ENCODE results near the gene BCAS4.

The BCAS4 gene

DNA sequence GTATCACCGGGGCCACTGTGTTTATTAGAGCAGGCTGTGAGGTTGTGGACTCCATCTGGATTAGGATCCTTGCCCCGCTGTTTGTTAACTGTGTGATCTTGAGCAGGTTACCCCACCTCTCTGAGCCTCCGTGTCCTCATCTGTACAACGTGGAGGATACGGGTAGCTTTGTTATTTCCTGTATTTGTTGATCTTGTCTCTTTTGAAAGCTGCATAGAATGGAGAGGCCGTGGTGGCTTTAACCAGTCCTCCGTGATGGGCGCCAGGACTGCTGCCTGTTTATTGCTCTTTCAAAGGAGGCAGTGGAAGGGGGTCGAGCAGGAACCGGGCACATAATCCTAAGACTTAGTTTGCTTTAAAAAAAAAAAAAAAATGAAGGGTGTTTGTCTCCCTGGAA lies 22.9 kb downstream of the BCAS4 start:
- Histone ChIP-seq H3K9ac (ENCODE audit: low read length) (peak overlapping the region; percentile 23), H3K4me3 (ENCODE audit: low read length) (no peak overlapping the region), H3K9me3 (ENCODE audit: control insufficient read depth, low read length) (no peaks in the 10 kb centered on the region), H3K36me3 (ENCODE audit: control insufficient read depth, insufficient read depth, low read length, severe bottlenecking) (no peaks in the 10 kb centered on the region), H3K4me1 (ENCODE audit: control insufficient read depth, insufficient read depth, low read length) (peaks cover 5% of the 10 kb centered on the region), H3K27me3 (replicated peaks; ENCODE audit: control insufficient read depth, insufficient read depth, low read length) (no peaks in the 10 kb centered on the region)
- DNase-seq (ENCODE audit: low read depth) = no peak

DNA sequence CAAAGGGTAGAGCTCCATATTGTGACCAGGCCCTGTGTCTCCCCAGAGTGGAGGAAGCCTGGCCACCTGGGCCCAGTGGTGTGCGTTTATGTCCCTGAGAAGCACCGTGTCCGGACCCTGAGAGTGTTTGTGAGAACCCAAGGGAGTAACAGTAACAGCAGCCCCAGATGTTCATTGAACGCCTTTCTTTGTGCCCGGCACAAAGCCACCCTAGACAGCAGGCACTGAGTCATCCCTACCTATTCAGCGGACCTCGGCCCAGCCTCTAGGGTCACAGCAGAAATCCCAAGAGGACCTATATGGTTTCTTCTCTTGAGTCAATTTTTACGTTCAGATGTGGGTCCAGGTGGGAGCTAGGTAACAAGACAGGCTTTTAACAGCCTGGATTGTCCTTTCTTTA lies 24.5 kb downstream of the BCAS4 start:
- Histone ChIP-seq H3K36me3 (ENCODE audit: control insufficient read depth, insufficient read depth, low read length, severe bottlenecking) (no peaks in the 10 kb centered on the region), H3K4me3 (ENCODE audit: low read length) (no peak overlapping the region), H3K4me1 (ENCODE audit: control insufficient read depth, insufficient read depth, low read length) (peaks cover 13% of the 10 kb centered on the region), H3K27me3 (replicated peaks; ENCODE audit: control insufficient read depth, insufficient read depth, low read length) (no peaks in the 10 kb centered on the region), H3K9me3 (ENCODE audit: control insufficient read depth, low read length) (no peaks in the 10 kb centered on the region), H3K9ac (ENCODE audit: low read length) (no peak overlapping the region)
- no peak for DNase-seq (ENCODE audit: low read depth)

DNA sequence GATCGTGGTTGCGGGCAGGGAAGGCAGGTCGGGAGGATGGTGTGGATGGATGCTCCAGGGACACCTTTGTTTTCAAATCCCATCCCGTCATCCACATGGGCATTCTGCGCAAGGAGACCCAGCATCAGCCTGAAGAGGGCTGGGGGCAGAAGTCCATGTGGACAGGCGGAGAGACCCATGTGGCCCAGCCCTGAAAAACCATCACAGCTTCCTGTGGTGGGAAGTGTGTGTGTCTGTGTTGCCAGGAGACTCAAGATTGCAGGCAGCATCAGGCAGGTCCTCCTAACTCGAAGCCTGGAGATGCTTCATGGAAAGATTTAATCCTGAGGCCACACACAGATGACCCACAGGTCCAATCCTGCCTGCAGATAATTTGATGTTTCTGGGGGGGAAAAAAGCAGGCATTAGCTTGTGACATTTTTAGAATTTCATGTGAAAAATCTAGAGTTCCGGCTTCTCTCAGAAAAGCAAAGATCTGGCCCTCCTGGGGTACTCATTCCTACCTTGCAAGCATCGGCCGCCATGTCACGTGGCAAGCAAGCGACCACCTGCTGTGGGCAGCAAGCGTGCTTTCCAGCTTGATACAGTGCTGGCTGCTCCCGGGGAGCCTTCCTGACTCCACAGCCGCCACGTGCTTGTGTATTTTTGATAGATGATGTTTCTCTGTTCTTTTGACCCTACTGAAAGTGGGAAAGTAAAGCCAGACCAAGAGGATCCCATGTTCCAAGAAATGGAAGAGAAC lies 25.8 kb downstream of the BCAS4 start:
- Histone ChIP-seq H3K4me3 (ENCODE audit: low read length) (no peak overlapping the region), H3K4me1 (ENCODE audit: control insufficient read depth, insufficient read depth, low read length) (peaks cover 16% of the 10 kb centered on the region), H3K36me3 (ENCODE audit: control insufficient read depth, insufficient read depth, low read length, severe bottlenecking) (no peaks in the 10 kb centered on the region), H3K9ac (ENCODE audit: low read length) (no peak overlapping the region), H3K9me3 (ENCODE audit: control insufficient read depth, low read length) (no peaks in the 10 kb centered on the region), H3K27me3 (replicated peaks; ENCODE audit: control insufficient read depth, insufficient read depth, low read length) (no peaks in the 10 kb centered on the region)
- no peak for DNase-seq (ENCODE audit: low read depth)

DNA sequence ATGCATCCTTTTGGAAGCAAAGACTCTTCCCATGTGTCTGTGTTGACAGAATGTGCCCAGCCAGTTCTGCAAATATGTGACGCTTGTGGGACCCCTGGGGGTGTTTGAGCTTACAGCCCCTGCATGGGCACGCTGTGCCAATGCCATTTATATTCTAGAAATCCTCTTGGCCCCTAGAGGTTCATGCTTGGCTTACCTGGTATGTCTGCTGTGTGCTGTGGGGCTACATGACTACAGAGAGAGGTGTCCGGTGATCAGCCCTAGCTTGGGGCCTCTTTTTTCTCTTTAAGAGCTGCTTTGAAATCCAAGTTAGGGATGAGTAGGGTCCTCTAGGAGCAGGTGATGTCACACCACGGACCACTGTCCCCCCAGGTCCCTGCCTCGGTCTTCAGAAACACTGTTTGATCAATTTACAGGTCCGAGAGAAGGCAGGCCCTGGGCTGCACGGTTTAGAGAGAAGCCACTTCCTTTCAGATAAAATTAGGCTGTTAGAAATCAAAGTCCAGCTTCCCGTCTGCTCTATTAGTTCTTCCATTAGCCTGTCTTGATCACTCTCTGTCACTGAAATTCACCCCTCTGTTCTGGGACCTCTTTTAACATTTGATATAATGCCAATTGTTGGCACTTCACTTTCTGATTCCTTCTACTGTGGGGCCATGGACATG lies 26.5 kb downstream of the BCAS4 start:
- DNase-seq (ENCODE audit: low read depth) = no peak
- Histone ChIP-seq H3K9me3 (ENCODE audit: control insufficient read depth, low read length) (no peaks in the 10 kb centered on the region), H3K27me3 (replicated peaks; ENCODE audit: control insufficient read depth, insufficient read depth, low read length) (no peaks in the 10 kb centered on the region), H3K36me3 (ENCODE audit: control insufficient read depth, insufficient read depth, low read length, severe bottlenecking) (no peaks in the 10 kb centered on the region), H3K4me1 (ENCODE audit: control insufficient read depth, insufficient read depth, low read length) (peaks cover 20% of the 10 kb centered on the region), H3K9ac (ENCODE audit: low read length) (no peak overlapping the region), H3K4me3 (ENCODE audit: low read length) (no peak overlapping the region)

DNA sequence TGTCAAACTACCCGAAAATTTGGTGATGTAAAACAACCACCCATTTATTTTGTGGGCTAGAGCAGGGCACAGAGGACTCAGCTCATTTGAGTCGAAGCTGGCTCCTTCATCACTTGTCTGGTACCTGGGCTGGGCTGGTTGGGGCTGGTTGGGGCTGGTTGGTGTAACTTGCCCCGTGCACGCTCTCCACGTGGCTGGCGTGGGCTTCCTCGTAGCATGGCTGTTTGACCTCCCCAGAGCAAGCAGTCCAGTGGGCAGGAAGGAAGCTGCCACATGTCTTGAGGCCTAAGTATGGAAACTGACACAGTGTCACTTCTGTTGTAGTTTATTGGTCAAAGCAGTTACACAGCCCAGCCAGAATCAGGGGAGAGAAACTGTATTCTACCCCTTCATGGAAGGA lies 27.1 kb downstream of the BCAS4 start:
- H3K36me3 ChIP-seq (ENCODE audit: control insufficient read depth, insufficient read depth, low read length, severe bottlenecking) = no peaks in the 10 kb centered on the region
- DNase-seq (ENCODE audit: low read depth) = no peak
- no peaks in the 10 kb centered on the region for H3K9me3 ChIP-seq (ENCODE audit: control insufficient read depth, low read length)
- H3K4me3 ChIP-seq (ENCODE audit: low read length) = no peak overlapping the region
- H3K4me1 ChIP-seq (ENCODE audit: control insufficient read depth, insufficient read depth, low read length) = peaks cover 20% of the 10 kb centered on the region
- H3K9ac ChIP-seq (ENCODE audit: low read length) = no peak overlapping the region
- no peaks in the 10 kb centered on the region for H3K27me3 ChIP-seq (replicated peaks; ENCODE audit: control insufficient read depth, insufficient read depth, low read length)

DNA sequence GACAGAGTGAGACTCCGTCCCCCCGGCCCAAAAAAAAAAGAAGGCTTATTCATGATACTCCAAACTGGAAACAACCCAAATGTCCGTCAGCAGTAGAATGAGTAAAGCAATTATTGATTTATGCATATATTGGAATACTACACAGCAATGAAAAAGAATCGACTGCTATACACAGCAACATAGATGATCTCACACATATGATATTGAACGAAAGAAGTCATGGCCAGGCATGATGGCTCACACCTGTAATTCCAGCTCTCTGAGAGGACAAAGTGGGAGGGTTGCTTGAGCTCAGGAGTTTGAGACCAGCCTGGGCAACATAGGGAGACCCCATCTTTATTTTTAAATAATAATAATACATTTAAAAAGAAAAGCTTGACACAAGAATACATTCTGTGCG lies 28.5 kb downstream of the BCAS4 start:
- Histone ChIP-seq H3K27me3 (replicated peaks; ENCODE audit: control insufficient read depth, insufficient read depth, low read length) (no peaks in the 10 kb centered on the region), H3K36me3 (ENCODE audit: control insufficient read depth, insufficient read depth, low read length, severe bottlenecking) (no peaks in the 10 kb centered on the region), H3K9ac (ENCODE audit: low read length) (no peak overlapping the region), H3K4me3 (ENCODE audit: low read length) (no peak overlapping the region), H3K9me3 (ENCODE audit: control insufficient read depth, low read length) (no peaks in the 10 kb centered on the region), H3K4me1 (ENCODE audit: control insufficient read depth, insufficient read depth, low read length) (peaks cover 20% of the 10 kb centered on the region)
- no peak for DNase-seq (ENCODE audit: low read depth)

DNA sequence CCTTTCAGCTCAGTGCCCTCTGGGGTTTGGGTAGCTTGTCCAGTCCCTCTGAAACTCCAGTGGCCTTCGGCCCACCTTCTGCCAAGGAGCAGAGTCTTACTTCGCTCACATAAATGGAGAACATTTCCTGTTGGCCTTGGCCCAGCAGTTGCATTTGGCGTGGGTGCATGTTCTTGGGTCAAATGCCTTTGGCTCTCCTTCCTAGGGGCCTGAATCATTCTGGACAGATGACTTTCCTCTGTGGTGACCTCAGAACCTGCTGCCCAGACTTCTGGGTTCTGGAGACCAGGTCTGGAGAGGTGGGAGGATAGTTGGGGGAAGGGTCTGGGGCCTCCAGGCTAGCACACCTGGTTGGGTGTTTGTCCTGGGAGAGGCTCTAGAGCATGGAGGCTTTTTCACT lies 29.3 kb downstream of the BCAS4 start:
- Histone ChIP-seq H3K4me3 (ENCODE audit: low read length) (no peak overlapping the region), H3K9ac (ENCODE audit: low read length) (no peak overlapping the region), H3K4me1 (ENCODE audit: control insufficient read depth, insufficient read depth, low read length) (peaks cover 20% of the 10 kb centered on the region), H3K36me3 (ENCODE audit: control insufficient read depth, insufficient read depth, low read length, severe bottlenecking) (no peaks in the 10 kb centered on the region), H3K9me3 (ENCODE audit: control insufficient read depth, low read length) (no peaks in the 10 kb centered on the region), H3K27me3 (replicated peaks; ENCODE audit: control insufficient read depth, insufficient read depth, low read length) (no peaks in the 10 kb centered on the region)
- peak; percentile 42 for DNase-seq (ENCODE audit: low read depth)

DNA sequence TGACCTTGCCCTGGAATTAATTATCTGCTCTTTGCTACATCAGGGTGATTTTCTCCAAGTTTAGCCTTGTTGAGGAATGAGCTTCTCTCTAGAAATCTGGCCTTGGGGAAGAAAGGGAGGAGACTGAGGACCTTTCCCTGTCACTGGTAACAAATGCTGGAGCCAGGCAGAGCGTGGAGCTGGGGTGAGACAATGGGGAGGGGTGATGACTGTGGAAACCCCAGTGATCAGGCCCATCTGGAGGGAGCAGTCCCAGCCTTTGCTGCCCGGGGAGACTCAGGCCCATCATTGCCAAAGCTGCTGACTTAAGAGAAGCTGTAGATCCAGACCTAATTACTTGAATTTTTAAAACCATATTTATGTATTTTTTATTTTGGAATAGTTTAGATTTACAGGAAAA lies 31.3 kb downstream of the BCAS4 start:
- Histone ChIP-seq H3K9ac (ENCODE audit: low read length) (no peak overlapping the region), H3K27me3 (replicated peaks; ENCODE audit: control insufficient read depth, insufficient read depth, low read length) (no peaks in the 10 kb centered on the region), H3K4me1 (ENCODE audit: control insufficient read depth, insufficient read depth, low read length) (peaks cover 20% of the 10 kb centered on the region), H3K4me3 (ENCODE audit: low read length) (no peak overlapping the region), H3K9me3 (ENCODE audit: control insufficient read depth, low read length) (no peaks in the 10 kb centered on the region), H3K36me3 (ENCODE audit: control insufficient read depth, insufficient read depth, low read length, severe bottlenecking) (no peaks in the 10 kb centered on the region)
- peak; percentile 42 for DNase-seq (ENCODE audit: low read depth)

DNA sequence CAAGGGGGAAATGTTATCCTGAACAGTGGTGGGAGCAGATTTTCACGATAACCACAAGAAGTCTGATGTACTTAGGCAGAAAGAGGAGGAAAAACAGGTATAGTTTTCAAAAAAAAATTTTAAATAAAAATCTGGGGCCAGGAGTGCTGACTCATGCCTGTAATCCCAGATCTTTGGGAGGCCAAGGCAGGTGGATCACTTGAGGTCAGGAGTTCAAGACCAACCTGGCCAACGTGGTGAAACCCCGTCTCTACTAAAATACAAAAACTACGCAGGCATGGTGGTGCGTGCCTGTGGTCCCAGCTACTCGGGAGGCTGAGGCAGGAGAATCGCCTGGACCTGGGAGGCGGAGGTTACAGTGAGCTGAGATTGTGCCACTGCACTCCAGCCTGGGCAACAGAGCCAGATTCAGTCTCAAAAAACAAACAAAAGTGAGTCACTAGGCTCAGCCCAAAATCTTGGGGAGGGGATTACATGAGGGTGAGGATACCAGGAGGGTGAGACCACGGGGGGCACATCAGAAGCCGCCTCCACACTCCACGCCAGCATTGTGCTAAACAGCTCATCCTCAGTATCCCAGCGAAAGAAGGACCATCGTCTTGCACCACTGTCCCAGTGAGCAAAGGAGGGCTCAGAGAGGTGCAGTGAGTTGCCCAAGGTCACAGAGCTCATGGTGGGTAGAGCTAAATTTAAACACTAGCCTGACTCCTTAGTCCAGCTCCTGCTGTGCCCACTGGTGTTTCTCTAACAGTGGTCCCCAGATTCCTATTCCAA lies 33.7 kb downstream of the BCAS4 start:
- Histone ChIP-seq H3K27me3 (replicated peaks; ENCODE audit: control insufficient read depth, insufficient read depth, low read length) (no peaks in the 10 kb centered on the region), H3K4me3 (ENCODE audit: low read length) (no peak overlapping the region), H3K36me3 (ENCODE audit: control insufficient read depth, insufficient read depth, low read length, severe bottlenecking) (no peaks in the 10 kb centered on the region)

DNA sequence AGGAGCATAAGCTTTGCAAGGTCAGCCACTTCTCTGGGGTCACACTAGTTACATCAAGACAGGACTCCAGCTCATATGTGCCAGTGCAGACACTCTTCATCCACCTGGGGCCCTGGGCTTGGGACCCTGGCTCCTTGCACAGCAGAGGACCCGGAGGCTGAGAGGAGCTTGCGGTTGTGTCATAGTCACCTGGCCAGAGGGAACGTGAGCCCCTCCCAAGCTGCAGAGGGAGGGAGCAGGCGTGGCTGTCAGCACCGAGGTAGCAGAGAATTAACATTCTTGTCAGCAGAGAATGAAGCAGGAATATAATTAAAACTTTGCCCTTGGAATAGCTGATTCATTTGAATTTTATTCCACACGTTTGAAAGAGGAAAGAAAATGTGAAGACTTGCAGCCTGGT lies 36.8 kb downstream of the BCAS4 start:
- no peak for DNase-seq (ENCODE audit: low read depth)
- no peak overlapping the region for H3K4me3 ChIP-seq (ENCODE audit: low read length)
- no peaks in the 10 kb centered on the region for H3K27me3 ChIP-seq (replicated peaks; ENCODE audit: control insufficient read depth, insufficient read depth, low read length)
- H3K9ac ChIP-seq (ENCODE audit: low read length) = no peak overlapping the region
- no peaks in the 10 kb centered on the region for H3K36me3 ChIP-seq (ENCODE audit: control insufficient read depth, insufficient read depth, low read length, severe bottlenecking)
- H3K9me3 ChIP-seq (ENCODE audit: control insufficient read depth, low read length) = no peaks in the 10 kb centered on the region
- H3K4me1 ChIP-seq (ENCODE audit: control insufficient read depth, insufficient read depth, low read length) = no peaks in the 10 kb centered on the region

More for the DNA sequence above, 33.7 kb downstream of the BCAS4 start:
- H3K9ac ChIP-seq (ENCODE audit: low read length) = no peak overlapping the region
- no peaks in the 10 kb centered on the region for H3K9me3 ChIP-seq (ENCODE audit: control insufficient read depth, low read length)
- DNase-seq (ENCODE audit: low read depth) = no peak
- peaks cover 20% of the 10 kb centered on the region for H3K4me1 ChIP-seq (ENCODE audit: control insufficient read depth, insufficient read depth, low read length)

DNA sequence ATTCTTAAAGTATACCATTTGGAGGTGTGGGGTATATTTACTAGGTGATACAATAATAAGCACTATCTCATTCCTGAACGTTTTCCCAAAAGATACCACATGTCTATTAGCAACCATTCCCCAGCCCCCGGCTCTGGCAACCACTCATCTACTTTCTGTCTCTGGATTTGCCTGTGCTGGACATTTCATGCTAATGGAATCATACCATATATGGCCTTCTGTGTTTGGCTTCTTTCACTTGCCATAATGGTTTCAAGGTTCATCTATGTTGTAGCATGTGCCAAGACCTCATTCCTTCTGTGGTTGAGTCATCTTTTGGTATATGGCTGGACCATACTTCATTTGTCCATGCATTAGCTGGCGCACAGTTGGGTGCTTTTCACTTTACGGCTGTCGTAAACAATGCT lies 39.7 kb downstream of the BCAS4 start:
- Histone ChIP-seq H3K4me1 (ENCODE audit: control insufficient read depth, insufficient read depth, low read length) (peaks cover 10% of the 10 kb centered on the region), H3K9me3 (ENCODE audit: control insufficient read depth, low read length) (no peaks in the 10 kb centered on the region), H3K27me3 (replicated peaks; ENCODE audit: control insufficient read depth, insufficient read depth, low read length) (no peaks in the 10 kb centered on the region), H3K36me3 (ENCODE audit: control insufficient read depth, insufficient read depth, low read length, severe bottlenecking) (no peaks in the 10 kb centered on the region), H3K9ac (ENCODE audit: low read length) (no peak overlapping the region), H3K4me3 (ENCODE audit: low read length) (peak overlapping the region; percentile 8)
- DNase-seq (ENCODE audit: low read depth) = peak; percentile 80

Measured in adipocyte (in vitro differentiated cells).